Brain microvascular endothelial cell (primary cell): ENCODE data around the gene MED16.
"Not testable (repeated sequence)": the region's sequence is repeated elsewhere in the genome, so short reads cannot be mapped to it uniquely, and the experiment has no call there.

ENCODE experiments used
- DNase-seq: peaks from one replicate; pipeline ENCODE4 v3.0.0-alpha.2; 2020
- H3K27ac ChIP-seq: fragments of 250-450 bp; sonication (Bioruptor Pico); 2 replicates; pipeline ENCODE4 v1.5.1; 2020; ENCODE audit warnings: mild to moderate bottlenecking, moderate library complexity
- H3K27me3 ChIP-seq: fragments of 250-450 bp; sonication (Bioruptor Pico); replicated peaks from 2 replicates; pipeline ENCODE4 v1.5.1; 2020; ENCODE audit warnings: mild to moderate bottlenecking
- H3K36me3 ChIP-seq: fragments of 250-450 bp; sonication (Bioruptor Pico); replicated peaks from 2 replicates; pipeline ENCODE4 v1.5.1; 2020; ENCODE audit warnings: mild to moderate bottlenecking
- H3K4me3 ChIP-seq: 2 replicates; pipeline ENCODE4 v1.5.1; 2011; ENCODE audit warnings: low read depth, mild to moderate bottlenecking, control low read depth, low read length, moderate library complexity
- CTCF ChIP-seq: IDR thresholded peaks from 2 replicates; pipeline ENCODE4 v1.5.1; 2011; ENCODE audit warnings: low read depth, mild to moderate bottlenecking, moderate library complexity, low read length, control low read depth, inconsistent platforms; ENCODE audit errors: missing control alignments
- in situ Hi-C: cut with HindIII; loops from 2 replicates; pipeline ENCODE4 v1.10.0; 2017; ENCODE audit warnings: low sequenced_read_pairs, low pct_ligation_motif_present

The MED16 gene

GRCh38 chr19:855566-856120 is 37.3 kb downstream of the MED16 start:
- H3K4me3 ChIP-seq, result no peak overlapping the region
- DNase-seq, result no peak
- in situ Hi-C loops, result no loop called here
- no peak for TF ChIP-seq CTCF
- no peaks in the 10 kb centered on the region for H3K36me3 ChIP-seq
- peaks cover 2% of the 10 kb centered on the region for H3K27me3 ChIP-seq
- H3K27ac ChIP-seq, result no peak overlapping the region

GRCh38 chr19:855142-855541 is 37.8 kb downstream of the MED16 start:
- in situ Hi-C loops, result no loop called here
- no peaks in the 10 kb centered on the region for H3K36me3 ChIP-seq
- H3K27ac ChIP-seq, result no peak overlapping the region
- no peak overlapping the region for H3K4me3 ChIP-seq
- H3K27me3 ChIP-seq, result no peaks in the 10 kb centered on the region
- no peak for DNase-seq
- TF ChIP-seq CTCF, result no peak

- Histone ChIP-seq H3K4me3 (no peak overlapping the region), H3K36me3 (no peaks in the 10 kb centered on the region), H3K27me3 (no peaks in the 10 kb centered on the region), H3K27ac (no peak overlapping the region)
- in situ Hi-C loops, result no loop called here
- no peak for TF ChIP-seq CTCF
- no peak for DNase-seq
Measured at GRCh38 chr19:854549-854948, 38.4 kb downstream of the MED16 start.

- H3K4me3 ChIP-seq, H3K27me3 ChIP-seq, H3K36me3 ChIP-seq, H3K27ac ChIP-seq, DNase-seq, in situ Hi-C loops: not testable (repeated sequence)
Measured at GRCh38 chr19:853614-854220, 39.3 kb downstream of the MED16 start.

GRCh38 chr19:853014-853585 is 39.9 kb downstream of the MED16 start:
- Histone ChIP-seq H3K27me3 (peaks cover 2% of the 10 kb centered on the region), H3K36me3 (no peaks in the 10 kb centered on the region), H3K4me3 (no peak overlapping the region), H3K27ac (no peak overlapping the region)
- no peak for DNase-seq
- in situ Hi-C loops, result no loop called here
- TF ChIP-seq CTCF, result no peak

- Histone ChIP-seq H3K4me3 (no peak within 1 kb of the TSS), H3K27me3 (peaks cover 8% of the 10 kb centered on the region), H3K36me3 (no peaks in the 10 kb centered on the region), H3K27ac (no peak within 1 kb of the TSS)
- in situ Hi-C loops, result no loop called here
- no peak for DNase-seq
- TF ChIP-seq CTCF, result no peak
Measured at GRCh38 chr19:852136-853013, 40.6 kb downstream of the MED16 start, which contains the start of gene ELANE. Gene ELANE (plus strand): TSS chr19:852303. CDS start chr19:852329, 26 bp downstream.
